DND-41 (cell line): ENCODE results near the gene PRLH.

Experiments used
- ATAC-seq: fragments of 200-7000 bp; cut with Tn5 transposase; 3 replicates; pipeline ENCODE4 v1.9.1; 2021; ENCODE audit warnings: low read depth; ENCODE audit not compliant: insufficient read depth
- DNase-seq: peaks from one replicate; pipeline ENCODE4 v3.0.0-alpha.2; 2020
- H2AFZ ChIP-seq: 2 replicates; pipeline ENCODE4 v1.6.0; 2012; ENCODE audit warnings: low read depth, low read length
- H3K27ac ChIP-seq: 2 replicates; pipeline ENCODE4 v1.5.1; 2012; ENCODE audit warnings: low read length, inconsistent platforms
- H3K27me3 ChIP-seq: fragments of 200-600 bp; sonication (generic); 2 replicates; pipeline ENCODE4 v1.6.0; 2012; ENCODE audit warnings: low read length, mild to moderate bottlenecking, inconsistent platforms; ENCODE audit not compliant: insufficient read depth, poor library complexity
- H3K36me3 ChIP-seq: 2 replicates; pipeline ENCODE4 v1.5.1; 2012; ENCODE audit warnings: low read length, inconsistent platforms; ENCODE audit not compliant: insufficient read depth
- H3K4me1 ChIP-seq: 2 replicates; pipeline ENCODE4 v1.5.1; 2012; ENCODE audit warnings: mild to moderate bottlenecking, low read length; ENCODE audit not compliant: insufficient read depth
- H3K4me2 ChIP-seq: 2 replicates; pipeline ENCODE4 v1.6.0; 2012; ENCODE audit warnings: mild to moderate bottlenecking, moderate library complexity, low read length, inconsistent platforms; ENCODE audit not compliant: insufficient read depth
- H3K4me3 ChIP-seq, 2 experiments: fragments of 200-600 bp in 1 of 2; shearing (Covaris generic) in 1 of 2; 2 replicates each; pipeline ENCODE4 v1.5.1; 2012 to 2016; ENCODE audit warnings: inconsistent platforms in 2 of 2, low read length in 2 of 2, mild to moderate bottlenecking in 2 of 2, low read depth in 1 of 2, moderate library complexity in 1 of 2
- H3K79me2 ChIP-seq: 2 replicates; pipeline ENCODE4 v1.6.0; 2012; ENCODE audit warnings: low read length, inconsistent platforms; ENCODE audit not compliant: insufficient read depth
- H3K9ac ChIP-seq: 2 replicates; pipeline ENCODE4 v1.6.0; 2012; ENCODE audit warnings: low read depth, mild to moderate bottlenecking, inconsistent platforms, low read length, moderate library complexity
- H3K9me3 ChIP-seq: 2 replicates; pipeline ENCODE4 v1.5.1; 2012; ENCODE audit warnings: low read length, moderate library complexity, mild to moderate bottlenecking, inconsistent platforms; ENCODE audit not compliant: insufficient read depth, severe bottlenecking
- H4K20me1 ChIP-seq: 2 replicates; pipeline ENCODE4 v1.6.0; 2012; ENCODE audit warnings: low read length; ENCODE audit not compliant: insufficient read depth
- CTCF ChIP-seq: IDR thresholded peaks from 2 replicates; pipeline ENCODE4 v1.5.1; 2012; ENCODE audit warnings: borderline replicate concordance, low read length, moderate library complexity, mild to moderate bottlenecking; ENCODE audit not compliant: poor library complexity, severe bottlenecking; ENCODE audit errors: extremely low read depth
- EZH2 ChIP-seq: IDR thresholded peaks from 3 replicates; pipeline ENCODE4 v1.6.1; 2012; ENCODE audit warnings: borderline replicate concordance, low read depth, mild to moderate bottlenecking, moderate library complexity, low read length, inconsistent platforms; ENCODE audit not compliant: severe bottlenecking

Gene PRLH

GRCh38 chr2:237556773-237557632, 9.4 kb upstream of the PRLH start:
- DNase-seq (no peak), ATAC-seq (no peak)
- Histone ChIP-seq H3K4me2 (no peak overlapping the region), H3K4me3 (no peak overlapping the region), H3K9ac (no peak overlapping the region), H2AFZ (no peak overlapping the region), H3K36me3 (no peaks in the 10 kb centered on the region), H3K4me1 (no peaks in the 10 kb centered on the region), H3K27ac (no peak overlapping the region), H3K9me3 (peaks cover 4% of the 10 kb centered on the region), H4K20me1 (no peaks in the 10 kb centered on the region), H3K79me2 (no peaks in the 10 kb centered on the region), H3K27me3 (no peaks in the 10 kb centered on the region)
- TF ChIP-seq EZH2 (no peak), CTCF (no peak)

GRCh38 chr2:237557633-237558015, 8.8 kb upstream of the PRLH start:
- DNase-seq = no peak
- no peak overlapping the region for H3K4me2 ChIP-seq
- no peaks in the 10 kb centered on the region for H3K4me1 ChIP-seq
- H3K79me2 ChIP-seq = no peaks in the 10 kb centered on the region
- H3K9me3 ChIP-seq = peaks cover 4% of the 10 kb centered on the region
- TF ChIP-seq EZH2 (no peak), CTCF (no peak)
- H3K4me3 ChIP-seq = no peak overlapping the region
- H3K36me3 ChIP-seq = no peaks in the 10 kb centered on the region
- H4K20me1 ChIP-seq = no peaks in the 10 kb centered on the region
- no peak for ATAC-seq
- no peak overlapping the region for H3K9ac ChIP-seq
- no peak overlapping the region for H2AFZ ChIP-seq
- H3K27me3 ChIP-seq = no peaks in the 10 kb centered on the region
- no peak overlapping the region for H3K27ac ChIP-seq

- ATAC-seq (no peak), DNase-seq (no peak)
- H3K4me3 ChIP-seq = no peak overlapping the region
- peaks cover 4% of the 10 kb centered on the region for H3K9me3 ChIP-seq
- no peak overlapping the region for H3K4me2 ChIP-seq
- H3K27ac ChIP-seq = no peak overlapping the region
- H2AFZ ChIP-seq = no peak overlapping the region
- H3K27me3 ChIP-seq = no peaks in the 10 kb centered on the region
- H3K9ac ChIP-seq = no peak overlapping the region
- TF ChIP-seq EZH2 = no peak
- TF ChIP-seq CTCF = no peak
- no peaks in the 10 kb centered on the region for H3K79me2 ChIP-seq
- H3K4me1 ChIP-seq = no peaks in the 10 kb centered on the region
- no peaks in the 10 kb centered on the region for H3K36me3 ChIP-seq
- no peaks in the 10 kb centered on the region for H4K20me1 ChIP-seq
Measured at GRCh38 chr2:237558961-237559641, 7.3 kb upstream of the PRLH start.
